SJSA1 (cell line): ENCODE measurements around the gene ITSN1. TPM values are rescaled to one million over a fixed set of nuclear protein-coding genes. Genes with fewer than 3 reads are reported as not detected.
"Not testable (repeated sequence)": the region's sequence is repeated elsewhere in the genome, so short reads cannot be mapped to it uniquely, and the experiment has no call there.

ENCODE experiments used
- DNase-seq, 2 experiments: peaks; one replicate each; pipeline ENCODE4 v3.0.0-alpha.2; 2015 to 2020; ENCODE audit warnings: low spot score in 2 of 2, low read depth in 1 of 2
- H3K27ac ChIP-seq: fragments of 250-450 bp; sonication (Bioruptor Pico); 2 replicates; pipeline ENCODE4 v1.5.1; 2020; ENCODE audit warnings: mild to moderate bottlenecking, moderate library complexity
- H3K27me3 ChIP-seq: fragments of 250-450 bp; sonication (Bioruptor Pico); replicated peaks from 2 replicates; pipeline ENCODE4 v1.5.1; 2020; ENCODE audit warnings: mild to moderate bottlenecking, moderate library complexity
- H3K36me3 ChIP-seq: fragments of 250-450 bp; sonication (Bioruptor Pico); 2 replicates; pipeline ENCODE4 v1.5.1; 2020; ENCODE audit warnings: mild to moderate bottlenecking
- H3K4me1 ChIP-seq: fragments of 250-450 bp; sonication (Bioruptor Pico); replicated peaks from 2 replicates; pipeline ENCODE4 v1.6.1; 2021; ENCODE audit warnings: mild to moderate bottlenecking
- H3K4me3 ChIP-seq: fragments of 250-450 bp; sonication (Bioruptor Pico); 2 replicates; pipeline ENCODE4 v1.5.1; 2020; ENCODE audit warnings: mild to moderate bottlenecking
- H3K9me3 ChIP-seq: fragments of 250-450 bp; sonication (Bioruptor Pico); replicated peaks from 2 replicates; pipeline ENCODE4 v1.5.1; 2020; ENCODE audit warnings: mild to moderate bottlenecking
- total RNA-seq: library from RNA; depleted of rRNA; stranded (reverse); fragments of >200 nt; shearing (Covaris generic); gene quantifications from 2 replicates; pipeline ENCODE4 v1.2.3, GENCODE V29; 2014

Gene ITSN1
- total RNA-seq, 1 experiment from 2014 or later: 53.2 TPM

DNA sequence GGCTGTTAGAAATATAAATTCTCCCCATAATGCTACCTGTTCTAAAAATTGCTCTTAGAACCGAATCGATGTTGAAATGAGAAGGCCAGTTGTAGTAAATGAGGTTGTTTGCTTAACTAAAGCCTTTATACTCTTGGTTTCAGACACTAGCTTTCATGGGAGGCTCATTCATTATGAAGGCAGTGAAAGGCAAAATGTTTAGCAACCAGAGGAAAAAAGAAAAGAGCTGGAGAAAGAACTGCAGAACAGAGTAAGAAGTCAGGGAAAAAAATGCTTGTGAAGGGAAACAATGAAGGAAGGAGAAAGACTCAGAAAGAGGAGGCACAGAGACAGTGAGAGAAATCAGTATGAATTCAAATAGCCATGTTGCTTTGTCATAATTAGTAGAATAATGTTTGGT, 145.1 kb downstream of the ITSN1 start:
- no peak for DNase-seq
- Histone ChIP-seq H3K9me3 (no peaks in the 10 kb centered on the region), H3K27ac (no peak overlapping the region), H3K4me3 (no peak overlapping the region), H3K27me3 (no peaks in the 10 kb centered on the region), H3K4me1 (no peaks in the 10 kb centered on the region), H3K36me3 (peaks cover 14% of the 10 kb centered on the region)

GRCh38 chr21:33788438-33788837, 146.1 kb downstream of the ITSN1 start:
- H3K4me1 ChIP-seq, H3K9me3 ChIP-seq, H3K4me3 ChIP-seq, H3K27ac ChIP-seq, H3K27me3 ChIP-seq, DNase-seq: not testable (repeated sequence)
- H3K36me3 ChIP-seq: peaks cover 12% of the 10 kb centered on the region

GRCh38 chr21:33789697-33790096, 147.4 kb downstream of the ITSN1 start:
- peaks cover 22% of the 10 kb centered on the region for H3K36me3 ChIP-seq
- no peak for DNase-seq

DNA sequence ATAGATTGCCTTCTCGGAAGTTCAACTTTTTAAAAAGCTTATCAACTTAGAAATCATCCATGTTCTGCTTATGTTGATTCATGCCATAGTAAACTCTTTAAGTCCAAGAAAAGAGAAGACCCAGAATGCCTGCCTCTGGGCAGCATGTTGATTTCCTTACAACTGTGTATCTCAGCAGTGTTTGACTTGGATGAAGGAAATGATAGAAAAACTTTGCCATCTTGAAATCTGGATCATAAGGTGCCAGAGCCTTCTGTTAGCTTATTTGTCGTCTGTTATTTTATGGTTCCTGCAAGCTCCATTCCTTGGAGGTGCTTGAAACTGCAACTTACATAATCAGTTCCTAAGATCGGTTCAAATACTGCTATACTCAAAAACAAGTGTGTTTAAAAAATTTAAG, 148.8 kb downstream of the ITSN1 start:
- Histone ChIP-seq H3K9me3 (no peaks in the 10 kb centered on the region), H3K27ac (no peak overlapping the region), H3K27me3 (no peaks in the 10 kb centered on the region), H3K36me3 (peaks cover 26% of the 10 kb centered on the region), H3K4me3 (no peak overlapping the region), H3K4me1 (no peaks in the 10 kb centered on the region)
- DNase-seq: no peak

More at GRCh38 chr21:33789697-33790096, 147.4 kb downstream of the ITSN1 start:
- Histone ChIP-seq H3K27ac (no peak overlapping the region), H3K4me3 (no peak overlapping the region), H3K4me1 (no peaks in the 10 kb centered on the region), H3K27me3 (no peaks in the 10 kb centered on the region), H3K9me3 (no peaks in the 10 kb centered on the region)

- Histone ChIP-seq H3K4me3 (no peak overlapping the region), H3K9me3 (no peaks in the 10 kb centered on the region), H3K27me3 (no peaks in the 10 kb centered on the region), H3K4me1 (no peaks in the 10 kb centered on the region), H3K36me3 (peaks cover 46% of the 10 kb centered on the region), H3K27ac (no peak overlapping the region)
- DNase-seq: no peak
Measured at GRCh38 chr21:33794596-33794995, 152.3 kb downstream of the ITSN1 start.

DNA sequence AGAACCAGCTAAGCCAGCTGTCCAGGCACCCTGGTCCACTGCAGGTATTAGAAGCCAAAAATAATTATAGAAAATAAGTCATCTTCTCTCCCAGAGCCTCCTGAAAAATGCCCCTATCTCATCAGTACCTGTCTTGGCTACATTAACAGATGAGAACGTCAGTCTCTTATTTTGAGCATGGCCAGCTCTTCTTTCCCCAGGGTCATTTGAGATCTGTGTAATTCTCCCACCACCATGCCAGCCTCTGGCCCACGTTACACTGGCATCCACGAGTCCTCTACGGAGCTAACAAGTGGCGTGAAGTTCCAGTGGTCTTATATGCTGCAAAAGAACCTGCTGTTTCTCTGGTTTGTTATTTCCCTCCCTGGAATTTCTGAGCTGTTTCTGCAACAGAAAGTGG, 155.3 kb downstream of the ITSN1 start:
- Histone ChIP-seq H3K36me3 (peaks cover 47% of the 10 kb centered on the region), H3K27ac (no peak overlapping the region), H3K9me3 (no peaks in the 10 kb centered on the region), H3K4me3 (no peak overlapping the region), H3K4me1 (no peaks in the 10 kb centered on the region), H3K27me3 (no peaks in the 10 kb centered on the region)
- no peak for DNase-seq

- no peak for DNase-seq
- Histone ChIP-seq H3K27ac (no peak overlapping the region), H3K4me1 (no peaks in the 10 kb centered on the region), H3K27me3 (no peaks in the 10 kb centered on the region), H3K4me3 (no peak overlapping the region), H3K36me3 (peaks cover 36% of the 10 kb centered on the region), H3K9me3 (no peaks in the 10 kb centered on the region)
Measured at GRCh38 chr21:33799378-33800090, 157.2 kb downstream of the ITSN1 start.

DNA sequence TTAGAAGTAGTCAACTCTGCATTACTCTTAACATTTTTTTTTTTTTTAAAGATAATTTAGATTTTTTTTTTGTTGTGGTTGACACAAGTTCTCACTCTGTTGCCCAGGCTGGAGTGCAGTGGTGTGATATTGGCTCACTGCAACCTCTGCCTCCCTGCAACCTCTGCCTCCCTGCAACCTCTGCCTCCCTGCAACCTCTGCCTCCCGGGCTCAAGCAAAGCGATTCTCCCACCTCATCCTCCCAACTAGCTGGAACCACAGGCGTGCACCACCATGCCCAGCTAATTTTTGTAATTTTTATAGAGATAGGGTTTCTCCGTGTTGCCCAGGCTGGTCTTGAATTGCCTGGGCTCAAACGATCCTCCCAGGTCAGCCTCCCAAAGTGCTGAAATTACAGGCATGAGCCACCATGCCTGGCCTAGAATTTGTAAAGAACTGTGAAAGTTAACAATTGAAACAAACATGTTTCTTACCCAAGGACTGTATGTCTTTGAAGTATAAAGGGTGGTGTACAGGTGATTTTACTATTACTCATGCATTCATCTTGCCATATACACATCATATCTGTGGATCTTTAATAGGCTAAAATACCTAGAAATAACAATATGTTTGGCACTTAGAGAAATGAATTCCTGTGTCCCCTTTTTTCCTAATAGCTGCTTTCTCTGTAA, 158.6 kb downstream of the ITSN1 start:
- H3K27ac ChIP-seq: no peak overlapping the region
- no peaks in the 10 kb centered on the region for H3K9me3 ChIP-seq
- no peak for DNase-seq
- no peaks in the 10 kb centered on the region for H3K4me1 ChIP-seq
- no peaks in the 10 kb centered on the region for H3K27me3 ChIP-seq
- H3K36me3 ChIP-seq: peaks cover 26% of the 10 kb centered on the region
- no peak overlapping the region for H3K4me3 ChIP-seq

- Histone ChIP-seq H3K27ac (no peak overlapping the region), H3K4me3 (no peak overlapping the region), H3K9me3 (no peaks in the 10 kb centered on the region), H3K36me3 (peaks cover 22% of the 10 kb centered on the region), H3K27me3 (no peaks in the 10 kb centered on the region), H3K4me1 (no peaks in the 10 kb centered on the region)
- DNase-seq: no peak
Measured at GRCh38 chr21:33801424-33802405, 159.4 kb downstream of the ITSN1 start.

- H3K27me3 ChIP-seq: no peaks in the 10 kb centered on the region
- H3K4me3 ChIP-seq: no peak overlapping the region
- H3K36me3 ChIP-seq: peaks cover 14% of the 10 kb centered on the region
- no peaks in the 10 kb centered on the region for H3K9me3 ChIP-seq
- DNase-seq: no peak
- H3K4me1 ChIP-seq: no peaks in the 10 kb centered on the region
- no peak overlapping the region for H3K27ac ChIP-seq
Measured at GRCh38 chr21:33802481-33802880, 160.2 kb downstream of the ITSN1 start.

DNA sequence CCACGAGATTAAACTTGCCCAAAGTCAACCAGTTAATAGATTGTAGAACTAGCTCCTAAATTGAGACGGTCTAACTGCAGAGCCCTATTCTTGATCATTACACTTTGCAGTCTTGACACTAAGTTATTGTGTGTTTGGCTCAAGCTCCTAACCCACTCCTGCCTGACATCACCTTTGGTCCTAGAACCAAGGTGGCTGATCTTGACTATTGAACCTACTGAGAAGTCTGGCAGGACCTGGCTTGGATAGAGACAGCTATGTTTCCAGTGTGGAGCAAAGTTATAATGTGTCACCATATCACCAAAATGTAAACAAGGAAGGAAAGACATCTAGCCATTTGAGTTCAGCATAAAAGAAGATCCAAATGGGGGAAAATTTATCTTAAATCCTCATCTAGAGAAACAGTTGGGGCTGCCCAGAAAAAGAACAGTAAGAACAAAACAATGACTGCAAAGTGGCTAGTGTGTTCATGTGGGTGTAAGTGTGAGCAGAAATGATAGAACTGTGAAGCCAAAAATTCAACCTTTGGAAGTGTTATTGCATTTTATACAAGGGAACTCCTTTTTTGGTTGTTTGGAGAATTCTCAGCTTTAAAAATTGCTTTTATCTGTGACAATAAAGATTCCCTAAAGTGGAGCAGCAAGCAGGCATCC, 166.5 kb downstream of the ITSN1 start:
- Histone ChIP-seq H3K4me1 (no peaks in the 10 kb centered on the region; the same call in 1 of the 2 replicates), H3K9me3 (no peaks in the 10 kb centered on the region), H3K27me3 (no peaks in the 10 kb centered on the region), H3K4me3 (no peak overlapping the region), H3K36me3 (peaks cover 14% of the 10 kb centered on the region), H3K27ac (no peak overlapping the region)
- no peak for DNase-seq

GRCh38 chr21:33810766-33811165, 168.5 kb downstream of the ITSN1 start:
- Histone ChIP-seq H3K4me1 (no peaks in the 10 kb centered on the region; the same call in 1 of the 2 replicates), H3K36me3 (peaks cover 32% of the 10 kb centered on the region), H3K9me3 (no peaks in the 10 kb centered on the region), H3K4me3 (no peak overlapping the region), H3K27me3 (no peaks in the 10 kb centered on the region), H3K27ac (no peak overlapping the region)
- DNase-seq: no peak
